D721Med (cell line): ENCODE measurements around the gene CDH23.

ENCODE experiments used
- DNase-seq: peaks from one replicate; pipeline ENCODE4 v3.0.0; 2011; ENCODE audit warnings: low spot score; ENCODE audit not compliant: insufficient read length
- FAIRE-seq: peaks from 2 replicates; lab custom pipeline; 2011; peaks lifted over from hg19 to GRCh38; lab: Jason Lieb, UNC
- CTCF ChIP-seq: IDR thresholded peaks from 2 replicates; pipeline ENCODE4 v1.5.1; 2012; ENCODE audit warnings: mild to moderate bottlenecking, control low read depth; ENCODE audit not compliant: insufficient read depth; ENCODE audit errors: missing control alignments

Gene CDH23

GRCh38 chr10:71743089-71743838 lies 346.5 kb downstream of the CDH23 start:
- TF ChIP-seq CTCF, result no peak
- DNase-seq (no peak), FAIRE-seq (no peak)

GRCh38 chr10:71743866-71744265 lies 347.1 kb downstream of the CDH23 start:
- no peak for TF ChIP-seq CTCF
- FAIRE-seq (no peak), DNase-seq (no peak)

- FAIRE-seq (no peak), DNase-seq (no peak)
- no peak for TF ChIP-seq CTCF
Observed at GRCh38 chr10:71744897-71745663, 348.4 kb downstream of the CDH23 start.

- DNase-seq (no peak), FAIRE-seq (no peak)
- TF ChIP-seq CTCF, result no peak
Observed at GRCh38 chr10:71745664-71746250, 349.0 kb downstream of the CDH23 start.

GRCh38 chr10:71746344-71747037 lies 349.8 kb downstream of the CDH23 start:
- FAIRE-seq (no peak), DNase-seq (no peak)
- no peak for TF ChIP-seq CTCF

GRCh38 chr10:71747039-71747531 lies 350.4 kb downstream of the CDH23 start:
- no peak for FAIRE-seq
- TF ChIP-seq CTCF, result no peak
- no peak for DNase-seq
